Non-pigmented ciliary epithelial cell (primary cell): Measurements from ENCODE around the gene RPS6KA4.
"Not testable (repeated sequence)": the region's sequence is repeated elsewhere in the genome, so short reads cannot be mapped to it uniquely, and the experiment has no call there.

Source experiments
- DNase-seq: peaks from one replicate; pipeline ENCODE4 v3.0.0-alpha.2; 2010; ENCODE audit warnings: low read depth

Gene RPS6KA4

DNA sequence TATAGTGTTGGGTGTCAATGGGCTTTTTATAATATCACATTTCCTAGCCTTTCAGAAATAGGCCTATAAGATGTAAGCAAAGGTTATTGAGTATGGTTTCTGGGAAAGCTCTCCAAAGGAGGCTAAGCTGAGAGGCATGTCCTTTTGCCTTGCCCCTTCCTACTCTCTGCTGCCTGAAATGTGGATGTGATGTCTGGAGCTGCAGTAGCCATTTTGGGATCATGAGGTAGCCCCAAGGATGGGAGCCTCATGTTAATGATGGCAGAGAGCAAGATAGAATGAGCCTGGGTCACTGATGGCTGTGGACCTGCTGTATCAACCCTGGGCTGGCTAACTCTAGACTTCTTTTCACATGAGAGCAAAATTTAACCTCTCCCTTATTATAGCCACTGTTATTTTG lies 29.0 kb downstream of the RPS6KA4 start:
- no peak for DNase-seq

DNA sequence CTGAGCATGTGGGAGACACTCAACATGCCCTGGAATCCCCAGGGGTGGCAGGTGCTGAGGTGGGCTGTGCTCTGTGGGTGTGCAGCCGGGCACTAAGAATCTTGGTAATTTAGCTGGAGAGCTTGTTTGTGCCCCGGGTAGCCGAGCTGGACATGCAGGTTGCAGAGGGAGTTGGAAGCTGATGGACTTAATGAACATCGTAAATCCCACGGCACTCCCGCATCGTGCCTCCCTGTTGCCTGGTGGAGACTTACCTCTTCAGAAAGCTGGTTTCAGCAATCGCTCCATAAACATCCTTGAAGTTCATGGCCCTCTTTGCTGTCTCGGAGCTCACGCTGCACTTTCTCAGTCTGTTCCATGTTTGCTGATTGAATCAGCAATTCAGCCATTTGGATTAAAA lies 29.9 kb downstream of the RPS6KA4 start:
- DNase-seq = no peak

DNA sequence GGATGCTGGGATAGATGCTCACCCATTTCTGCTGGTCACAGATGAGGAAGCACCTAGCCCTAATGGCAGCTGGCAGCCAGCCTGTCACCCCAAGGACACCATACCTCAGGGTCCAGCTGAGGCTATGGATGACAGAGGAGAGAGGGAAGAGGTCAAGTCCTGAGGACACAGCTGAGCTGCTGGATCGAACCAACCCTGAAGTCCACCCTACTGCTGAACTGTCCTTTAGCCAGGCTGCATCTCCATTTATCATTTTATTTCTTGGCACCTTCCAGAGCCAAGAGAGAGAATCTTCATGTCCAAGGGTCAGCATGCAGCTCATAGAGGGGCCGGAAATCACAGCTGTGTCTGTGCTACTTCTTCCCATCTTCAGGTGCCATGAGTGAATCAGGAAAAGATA lies 30.9 kb downstream of the RPS6KA4 start:
- DNase-seq = no peak

DNA sequence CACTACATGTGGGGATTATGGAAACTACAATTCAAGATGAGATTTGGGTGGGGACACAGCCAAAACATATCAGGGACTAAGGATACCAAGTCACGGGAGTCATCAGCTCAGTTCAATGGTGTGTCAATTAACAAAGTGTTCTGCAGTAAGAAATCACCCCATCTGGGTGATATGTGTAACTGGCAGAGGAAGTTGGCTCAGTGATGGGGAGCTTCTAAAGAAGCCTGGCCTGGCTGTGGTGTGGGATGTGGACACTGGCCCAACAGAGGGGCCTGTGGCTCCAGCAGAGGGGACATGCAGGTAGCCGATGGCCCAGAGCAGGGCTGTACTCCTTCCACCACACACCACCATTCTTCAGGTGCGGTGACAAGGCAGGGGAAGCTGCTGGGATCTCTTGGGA lies 31.6 kb downstream of the RPS6KA4 start:
- no peak for DNase-seq

DNA sequence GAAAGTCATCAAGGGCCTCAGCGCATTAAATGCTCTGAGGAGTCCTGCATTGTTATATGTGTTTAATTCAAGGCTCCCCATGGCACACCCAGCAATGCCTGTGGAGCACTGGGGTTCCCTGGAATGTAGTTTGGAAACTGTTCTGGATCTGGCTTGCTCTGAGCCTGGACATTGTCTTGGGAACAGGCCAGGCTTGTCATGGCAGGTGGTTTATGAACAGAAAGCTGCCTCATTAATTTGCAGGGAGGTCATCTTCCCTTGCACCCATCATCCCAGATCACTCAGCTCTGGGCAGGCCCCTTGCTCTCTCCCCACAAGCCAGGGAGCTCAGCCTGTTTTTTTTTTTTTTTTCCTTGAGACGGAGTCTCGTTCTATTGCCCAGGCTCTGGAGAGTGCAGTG lies 32.9 kb downstream of the RPS6KA4 start:
- DNase-seq = no peak

DNA sequence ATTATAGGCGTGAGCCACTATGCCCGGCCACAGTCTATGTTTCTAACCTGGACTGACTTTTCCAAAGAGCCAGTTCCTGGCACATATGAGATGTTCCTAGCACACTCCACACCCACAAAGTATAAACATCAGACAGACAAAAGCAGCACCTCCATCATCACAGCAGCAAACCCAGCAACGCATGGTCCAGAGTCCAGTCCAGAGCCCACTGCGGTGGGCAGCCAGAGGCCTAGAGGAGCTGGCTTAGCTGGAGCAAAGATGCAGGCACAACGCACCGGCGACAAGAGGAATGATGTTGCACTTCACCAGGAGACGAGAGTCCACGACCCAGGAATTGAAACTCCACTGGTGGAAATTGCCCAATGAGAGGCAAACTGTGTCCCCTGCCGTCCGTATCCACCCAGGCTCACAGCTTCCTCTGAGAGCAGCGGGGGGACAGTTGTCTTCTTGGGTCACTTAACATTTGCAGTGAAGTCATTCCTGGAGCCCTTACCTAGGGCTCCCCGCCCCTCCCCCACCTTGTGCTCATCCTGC lies 36.6 kb downstream of the RPS6KA4 start:
- no peak for DNase-seq

DNA sequence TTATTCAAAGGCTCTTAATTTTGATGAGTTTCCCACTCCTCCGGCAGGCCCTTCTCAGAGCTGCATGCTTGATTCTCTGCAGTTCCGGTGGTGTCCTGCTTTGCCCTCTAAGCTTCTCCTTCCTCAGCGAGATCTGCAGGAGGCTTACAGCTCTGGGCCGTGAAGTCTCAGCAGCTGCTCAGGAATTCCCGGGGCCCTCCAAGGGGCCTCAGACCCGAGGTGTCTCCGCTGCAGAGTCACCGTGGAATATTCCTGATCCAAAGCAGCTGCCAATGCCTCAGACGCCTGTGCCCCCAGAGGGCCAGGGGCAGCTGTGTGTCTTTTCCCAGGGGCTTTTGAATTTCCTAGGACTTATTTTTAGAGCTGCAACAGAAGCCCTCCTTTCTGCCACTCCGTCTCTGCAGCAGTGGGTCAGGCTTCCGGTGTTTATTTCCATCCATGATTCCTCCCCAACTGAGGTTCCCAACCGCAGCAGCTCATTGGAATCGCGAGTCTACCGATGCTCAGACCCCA lies 37.2 kb downstream of the RPS6KA4 start:
- no peak for DNase-seq

DNA sequence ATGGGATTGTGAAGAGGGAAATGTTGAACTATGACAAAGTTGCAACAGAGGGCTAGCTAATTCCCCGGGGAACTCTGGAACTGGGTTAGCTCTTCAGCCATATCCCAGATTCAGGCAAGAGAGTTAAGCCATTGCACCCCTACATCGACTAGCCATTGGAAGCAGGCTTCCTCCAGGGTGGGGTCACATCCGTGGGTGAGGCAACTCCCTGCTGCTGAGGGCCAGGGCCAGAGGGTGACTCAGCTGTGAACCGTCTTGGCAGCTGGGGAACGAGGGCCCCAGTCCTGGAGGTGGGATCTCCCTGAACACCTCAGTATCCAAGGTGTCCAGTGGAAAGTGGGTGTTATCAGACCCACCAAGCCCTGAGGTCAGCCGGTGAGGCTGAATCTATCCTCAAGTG lies 41.1 kb downstream of the RPS6KA4 start:
- DNase-seq = no peak

DNA sequence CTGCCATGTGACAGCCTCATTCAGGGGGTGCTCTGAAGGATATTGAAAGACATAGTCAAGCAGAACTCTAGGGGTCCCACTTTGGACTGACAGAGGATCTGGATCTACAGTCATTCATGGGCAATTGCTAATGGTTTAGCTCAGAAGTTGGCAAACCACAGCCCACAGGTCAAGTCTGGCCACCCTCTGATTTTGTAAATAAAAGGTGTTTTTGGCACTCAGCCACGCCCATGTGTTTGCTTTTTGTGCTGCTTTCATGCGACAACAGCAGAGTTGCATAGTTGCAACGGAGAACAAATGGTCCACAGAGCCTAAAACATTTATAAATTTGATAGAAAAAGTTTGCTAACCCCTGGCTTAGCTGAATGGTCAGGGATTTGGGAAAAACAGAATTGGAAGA lies 41.7 kb downstream of the RPS6KA4 start:
- no peak for DNase-seq

DNA sequence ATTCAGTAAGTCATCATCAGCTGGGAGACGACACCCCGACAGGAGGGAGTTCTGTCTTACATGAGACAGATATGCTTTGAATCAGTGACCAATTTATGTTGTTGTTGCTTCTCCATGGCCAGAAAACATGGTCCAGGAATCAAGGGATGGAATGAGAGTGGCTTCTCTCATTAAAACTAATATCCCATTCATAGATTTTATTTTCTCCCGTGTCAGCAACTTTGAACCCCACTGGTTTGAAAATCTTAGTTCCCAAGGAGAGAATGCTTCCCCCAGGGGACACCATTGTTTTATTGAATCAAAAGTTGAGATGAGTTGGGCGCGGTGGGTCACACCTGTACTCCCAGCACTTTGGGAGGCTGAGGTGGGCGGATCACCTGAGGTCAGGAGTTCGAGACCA lies 42.8 kb downstream of the RPS6KA4 start:
- DNase-seq = no peak

DNA sequence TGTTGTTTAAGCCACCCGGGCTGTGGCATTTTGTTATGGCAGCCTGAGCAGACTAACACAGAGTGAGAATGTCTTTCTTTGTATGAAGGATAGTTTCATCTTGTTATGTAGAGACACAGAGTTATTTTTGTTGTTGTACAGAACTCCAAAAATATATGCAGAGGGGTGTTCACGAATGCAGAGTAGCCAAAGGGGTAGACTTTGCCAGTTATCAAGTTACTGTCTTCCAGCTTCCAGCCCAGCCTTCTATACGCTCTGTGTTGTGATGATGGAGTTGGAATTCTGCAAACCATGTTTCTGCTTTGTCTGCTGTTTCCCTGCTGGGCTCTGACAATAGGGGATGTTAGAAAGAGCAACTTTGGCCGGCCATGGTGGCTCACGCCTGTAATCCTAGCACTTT lies 44.1 kb downstream of the RPS6KA4 start:
- DNase-seq = no peak

DNA sequence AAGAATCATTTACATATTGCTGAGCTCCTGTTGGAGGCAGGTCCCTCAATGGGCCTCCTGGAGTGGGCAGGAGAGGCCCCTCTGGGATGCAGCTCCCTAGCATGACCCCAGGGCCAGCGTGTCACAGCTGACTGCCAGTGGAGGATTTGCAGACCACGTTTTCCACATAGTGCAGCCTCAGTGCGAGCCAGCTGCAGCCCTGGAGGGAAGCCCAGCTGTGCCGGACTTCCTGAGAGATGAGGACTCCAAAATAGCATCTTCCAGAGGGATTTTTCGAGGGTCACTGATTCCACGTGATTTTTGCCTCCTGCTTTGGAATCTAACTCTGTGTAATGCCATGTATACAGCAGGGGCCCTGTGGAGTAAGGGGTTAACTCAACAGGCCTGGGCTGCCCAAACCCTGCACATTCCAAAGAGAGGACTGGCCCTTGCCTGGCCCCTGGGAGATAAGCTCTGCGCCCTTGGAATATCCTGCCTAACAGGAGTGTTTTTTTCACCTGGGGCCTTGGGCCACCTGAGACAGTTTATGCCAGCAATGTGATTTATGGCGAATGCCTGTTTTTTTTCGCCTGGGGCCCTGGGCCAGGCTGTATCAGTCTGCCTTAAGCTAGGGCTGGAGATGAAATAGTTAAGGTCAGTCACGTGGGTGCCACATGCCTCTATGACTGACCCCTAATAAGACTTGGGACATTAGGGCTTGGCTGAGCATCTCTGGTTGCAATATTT lies 47.4 kb downstream of the RPS6KA4 start:
- no peak for DNase-seq

DNA sequence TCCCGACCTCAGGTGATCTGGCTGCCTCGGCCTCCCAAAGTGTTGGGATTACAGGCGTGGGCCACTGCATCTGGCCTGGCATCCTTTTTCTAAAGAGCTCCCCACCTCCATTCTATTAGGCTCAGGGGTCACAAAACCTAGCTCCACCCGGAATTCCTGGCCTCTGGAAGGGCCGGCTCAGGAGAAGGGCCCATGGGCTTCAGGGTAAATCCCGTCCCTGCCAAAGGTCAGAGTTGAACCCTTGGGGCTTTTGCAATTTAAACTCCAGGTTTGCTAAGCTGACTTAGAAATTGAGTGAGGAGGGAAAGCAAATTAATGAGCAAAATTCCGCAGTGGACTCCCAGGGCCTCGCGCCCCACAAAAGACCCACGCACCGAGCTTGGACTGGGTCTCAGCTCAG lies 48.3 kb downstream of the RPS6KA4 start:
- no peak for DNase-seq

DNA sequence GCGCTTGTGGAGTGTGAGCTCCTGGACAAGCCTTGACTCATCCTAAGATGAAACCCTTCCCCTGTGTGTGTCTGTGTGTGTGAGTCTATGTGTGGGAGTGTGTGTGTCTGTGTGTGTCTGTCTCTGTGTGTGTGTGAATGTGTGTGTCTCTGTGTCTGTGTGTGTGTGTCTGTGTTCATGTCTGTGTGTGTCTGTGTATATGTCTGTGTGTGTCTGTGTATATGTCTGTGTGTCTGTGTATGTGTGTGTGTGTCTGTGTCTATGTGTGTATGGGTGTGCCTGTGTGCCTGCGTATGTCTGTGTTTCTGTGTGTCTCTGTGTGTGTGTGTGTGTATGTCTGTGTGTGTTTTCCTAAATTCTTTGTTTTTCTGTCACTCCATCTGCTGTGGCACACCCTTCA lies 48.7 kb downstream of the RPS6KA4 start:
- no peak for DNase-seq

DNA sequence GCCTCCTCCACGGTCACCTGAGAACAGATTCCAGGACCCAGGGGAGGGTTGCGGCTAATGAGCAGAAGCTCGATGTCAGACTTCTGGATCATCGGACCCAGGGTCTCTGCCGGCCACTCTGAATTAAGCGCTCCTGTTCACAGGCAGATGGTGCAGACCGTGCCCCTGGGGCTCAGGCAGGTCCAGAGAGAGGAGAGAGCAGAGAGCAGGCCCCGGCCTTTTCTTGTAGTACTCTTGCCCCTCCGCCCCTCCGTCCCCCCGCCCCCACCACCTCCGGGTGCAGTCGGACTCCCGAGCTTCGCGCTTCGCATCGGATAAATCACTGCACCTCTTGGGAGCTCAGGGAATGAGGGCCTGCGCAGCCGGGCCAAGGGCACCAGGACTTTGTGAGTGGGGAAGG lies 50.3 kb downstream of the RPS6KA4 start:
- no peak for DNase-seq

DNA sequence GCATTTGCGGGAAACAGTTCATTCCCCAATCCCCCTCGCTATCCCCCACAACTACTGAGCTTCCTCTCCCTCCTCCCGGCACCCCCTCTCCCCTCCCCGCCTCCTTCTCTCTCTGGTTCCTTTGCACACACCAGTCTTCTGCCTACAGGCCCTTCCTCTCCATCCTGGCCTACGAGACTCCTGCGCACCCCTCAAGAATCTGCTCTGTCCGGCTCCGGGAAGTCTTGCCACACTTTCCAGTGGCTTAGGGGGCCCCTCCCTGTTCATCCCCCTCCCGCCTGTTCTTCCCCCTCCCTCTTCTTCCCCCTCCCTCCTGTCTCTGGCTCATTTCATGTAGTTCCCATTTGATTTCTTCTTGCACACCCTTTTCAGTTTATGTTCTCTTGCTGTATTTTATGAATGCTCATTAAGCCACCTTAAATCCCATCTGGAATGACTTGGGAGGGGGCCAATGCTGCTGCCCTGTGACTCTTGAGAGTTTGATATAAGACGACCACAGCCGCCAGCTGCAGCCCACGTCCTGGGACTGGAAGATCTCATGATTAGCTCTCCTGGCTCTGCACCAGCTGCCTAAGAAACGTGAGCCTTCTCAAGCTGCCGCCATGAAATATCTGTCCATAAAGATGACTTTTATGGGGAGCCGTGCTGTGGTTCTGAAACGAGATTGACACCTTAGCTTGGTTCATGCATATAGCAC lies 50.9 kb downstream of the RPS6KA4 start:
- DNase-seq = no peak

DNA sequence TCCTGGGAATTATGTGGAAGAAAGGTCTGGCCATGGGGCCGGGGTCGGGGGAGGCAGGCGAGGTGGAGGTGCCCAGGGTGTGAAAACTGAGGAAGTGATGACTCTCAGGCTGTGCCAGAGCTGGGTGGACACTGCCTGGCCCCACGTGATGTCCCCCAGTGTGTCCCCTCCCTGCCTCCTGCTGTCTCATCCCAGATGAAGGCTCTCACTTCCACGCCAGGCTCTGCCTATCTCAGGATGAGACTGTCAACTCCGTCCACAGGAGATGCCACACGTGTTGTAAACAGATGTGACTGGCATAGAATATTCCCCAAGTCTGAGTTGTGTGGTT lies 51.4 kb downstream of the RPS6KA4 start:
- no peak for DNase-seq

DNA sequence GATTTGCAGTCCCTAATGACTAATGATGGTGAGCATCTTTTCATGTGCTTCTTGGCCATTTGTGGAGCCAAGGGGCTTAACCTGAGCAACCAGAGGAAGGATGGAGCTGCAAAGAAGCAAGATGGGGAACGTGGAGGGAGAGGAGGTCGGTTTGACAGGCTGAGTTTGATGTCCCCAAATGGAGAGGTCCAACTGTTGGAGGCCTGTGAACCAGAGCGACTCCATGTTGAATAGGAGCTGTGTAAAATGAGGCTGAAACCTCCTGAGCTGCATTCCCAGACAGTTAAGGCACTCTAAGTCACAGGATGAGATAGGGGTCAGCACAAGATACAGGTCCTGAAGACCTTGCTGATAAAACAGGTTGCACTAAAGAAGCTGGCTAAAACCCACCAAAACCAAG lies 54.5 kb downstream of the RPS6KA4 start:
- DNase-seq = no peak

DNA sequence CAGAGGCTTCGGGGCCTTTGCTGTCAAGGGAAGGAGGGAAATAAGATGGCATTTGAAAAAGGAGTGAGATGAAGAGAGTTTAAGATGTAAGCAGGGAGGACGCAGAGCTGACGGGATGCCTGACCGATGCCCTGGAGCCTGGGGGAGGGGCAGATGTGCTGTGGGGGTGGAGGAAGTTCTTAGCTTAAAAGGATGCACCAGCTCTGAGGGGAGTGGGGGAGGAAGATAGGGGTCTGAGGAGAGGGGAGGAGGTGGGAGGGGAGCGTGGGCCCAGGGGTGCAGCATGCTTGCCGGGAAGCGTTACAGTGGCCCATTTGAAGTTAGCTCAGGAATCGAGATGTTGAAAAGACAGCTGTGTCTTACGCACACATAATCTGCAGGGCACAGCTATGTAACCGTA lies 56.3 kb downstream of the RPS6KA4 start:
- no peak for DNase-seq

DNA sequence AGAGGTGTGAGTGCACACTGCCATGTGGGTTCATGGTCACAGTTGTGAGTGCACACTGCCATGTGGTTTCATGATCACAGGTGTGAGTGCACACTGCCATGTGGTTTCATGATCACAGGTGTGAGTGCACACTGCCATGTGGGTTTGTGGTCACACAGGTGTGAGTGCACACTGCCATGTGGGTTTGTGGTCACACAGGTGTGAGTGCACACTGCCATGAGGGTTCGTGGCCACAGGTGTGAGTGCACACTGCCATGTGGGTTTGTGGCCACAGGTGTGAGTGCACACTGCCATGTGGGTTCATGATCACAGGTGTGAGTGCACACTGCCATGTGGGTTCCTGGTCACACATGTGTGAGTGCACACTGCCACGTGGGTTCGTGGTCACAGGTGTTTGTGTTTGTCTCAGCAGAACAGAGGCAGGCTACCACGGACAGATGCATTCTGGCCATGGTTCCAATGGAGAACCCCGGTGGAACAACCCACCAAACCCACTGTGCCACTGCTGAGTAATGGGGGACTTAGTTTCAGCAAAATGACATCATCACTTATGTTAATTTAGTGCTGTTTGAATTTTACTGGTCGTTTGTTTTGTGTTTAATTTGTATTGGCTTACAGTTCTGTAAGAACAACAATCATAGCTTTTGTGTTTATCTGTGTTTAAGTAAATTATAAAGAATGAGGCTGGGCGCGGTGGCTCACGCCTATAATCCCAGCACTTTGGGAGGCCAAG lies 57.2 kb downstream of the RPS6KA4 start:
- DNase-seq = no peak

DNA sequence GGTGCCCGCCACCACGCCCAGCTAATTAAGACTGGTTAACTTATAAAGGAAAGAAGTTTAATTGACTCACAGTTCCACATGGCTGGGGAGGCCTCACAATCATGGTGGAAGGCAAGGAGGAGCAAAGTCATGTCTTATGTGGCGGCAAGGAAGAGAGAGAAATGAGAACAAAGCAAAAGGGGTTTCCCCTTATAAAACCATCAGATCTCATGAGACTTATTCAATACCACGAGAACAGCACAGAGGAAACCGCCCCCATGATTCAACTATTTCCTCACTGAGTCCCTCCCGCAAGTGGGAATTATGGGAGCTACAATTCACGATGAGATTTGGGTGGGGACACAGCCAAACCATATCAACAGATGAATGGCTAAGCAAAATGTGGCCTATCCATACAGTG lies 59.3 kb downstream of the RPS6KA4 start:
- not testable (repeated sequence) for DNase-seq

DNA sequence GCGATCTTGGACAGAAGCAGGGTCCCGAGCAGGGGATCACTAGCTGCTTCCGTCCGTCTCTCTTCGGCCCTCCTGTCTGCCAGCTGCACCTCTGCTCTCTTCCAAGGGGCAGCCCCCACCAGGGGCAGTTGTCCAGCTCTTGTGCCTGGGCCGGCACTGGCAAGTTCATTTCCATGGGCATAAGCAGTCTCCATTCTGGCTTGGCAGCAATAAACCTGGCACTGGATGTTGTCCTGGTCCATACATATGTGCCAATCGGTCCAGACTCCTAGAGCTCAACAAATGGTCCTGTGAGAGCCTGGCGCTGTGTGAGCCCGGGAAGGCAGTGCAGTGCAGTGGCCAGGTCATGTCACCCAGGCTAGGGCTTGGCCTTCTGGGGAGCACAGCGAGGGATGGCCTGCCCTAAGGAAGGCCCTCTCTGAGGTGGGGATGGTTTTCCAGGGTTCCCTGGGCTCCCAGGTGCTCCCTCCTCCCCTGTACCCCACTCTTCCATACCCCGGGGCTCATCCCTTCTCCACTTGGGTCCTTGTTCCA lies 60.4 kb downstream of the RPS6KA4 start:
- no peak for DNase-seq
